K562 (cell line): ENCODE results near the gene HLA-DOA. TPM values are rescaled to one million over a fixed set of nuclear protein-coding genes. Genes with fewer than 3 reads are reported as not detected.

Experiments used
- CCAR2 ChIP-seq: fragments of 200-400 bp; formaldehyde crosslinking; IDR thresholded peaks from 2 replicates; pipeline ENCODE4 v1.6.1; 2017; ENCODE audit warnings: mild to moderate bottlenecking, low read depth, low read length
- CHD2 ChIP-seq: IDR thresholded peaks from 2 replicates; pipeline ENCODE4 v1.6.1; 2011; ENCODE audit warnings: low read depth, low read length
- DLX4 ChIP-seq: fragments of 250-450 bp; sonication (Bioruptor Pico); IDR thresholded peaks from 2 replicates; pipeline ENCODE4 v1.6.1; 2021; ENCODE audit warnings: mild to moderate bottlenecking
- FOS ChIP-seq: IDR thresholded peaks from 3 replicates; pipeline ENCODE4 v1.6.1; 2011; ENCODE audit not compliant: insufficient read length; ENCODE audit errors: extremely low read depth
- KAT8 ChIP-seq: fragments of 450-650 bp; IDR thresholded peaks from 2 replicates; pipeline ENCODE4 v1.6.1; 2016; ENCODE audit warnings: low read depth, mild to moderate bottlenecking
- KLF10 ChIP-seq: fragments of 250-450 bp; sonication (Bioruptor Pico); IDR thresholded peaks from 2 replicates; pipeline ENCODE4 v1.6.1; 2021; ENCODE audit warnings: matching md5 sums
- MAFG ChIP-seq: fragments of 450-650 bp; conservative IDR thresholded peaks from 2 replicates; pipeline ENCODE4 v1.6.1; 2016; ENCODE audit warnings: missing genetic modification characterization, missing compliant biosample characterization
- MED1 ChIP-seq: sonication (generic); formaldehyde crosslinking; IDR thresholded peaks from 2 replicates; pipeline ENCODE4 v1.8.1; 2023; ENCODE audit warnings: missing genetic modification reagents, borderline replicate concordance
- NBN ChIP-seq: fragments of 450-650 bp; IDR thresholded peaks from 2 replicates; pipeline ENCODE4 v1.6.1; 2016; ENCODE audit warnings: low read depth, mild to moderate bottlenecking
- PHB2 ChIP-seq: fragments of 450-650 bp; IDR thresholded peaks from 2 replicates; pipeline ENCODE4 v1.6.1; 2017; ENCODE audit warnings: low read depth
- RUNX1 ChIP-seq: sonication (generic); IDR thresholded peaks from 2 replicates; pipeline ENCODE4 v1.6.1; 2016; ENCODE audit warnings: antibody characterized with exemption, low read depth
- SMARCA5 ChIP-seq: fragments of 450-650 bp; IDR thresholded peaks from 2 replicates; pipeline ENCODE4 v1.6.1; 2016
- SP1 ChIP-seq: sonication (generic); formaldehyde crosslinking; IDR thresholded peaks from 2 replicates; pipeline ENCODE4 v1.8.1; 2022; ENCODE audit warnings: mild to moderate bottlenecking, missing genetic modification reagents
- SUPT5H ChIP-seq: fragments of 450-650 bp; IDR thresholded peaks from 2 replicates; pipeline ENCODE4 v1.6.1; 2016
- TCF7 ChIP-seq: sonication (generic); IDR thresholded peaks from 2 replicates; pipeline ENCODE4 v1.6.1; 2016; ENCODE audit warnings: antibody characterized with exemption, borderline replicate concordance
- TOE1 ChIP-seq, 2 experiments: fragments of 450-650 bp in 1 of 2; sonication (generic) in 1 of 2; formaldehyde crosslinking in 1 of 2; IDR thresholded peaks; 2 replicates each; pipeline versions ENCODE4 v1.7.1 to v1.8.0; 2016 to 2022; ENCODE audit warnings: borderline replicate concordance in 2 of 2, mild to moderate bottlenecking in 2 of 2, antibody characterized with exemption in 1 of 2, inconsistent platforms in 1 of 2, low read depth in 1 of 2, missing genetic modification reagents in 1 of 2, moderate library complexity in 1 of 2
- ZBTB1 ChIP-seq: sonication (generic); formaldehyde crosslinking; IDR thresholded peaks from 2 replicates; pipeline ENCODE4 v1.8.1; 2023; ENCODE audit warnings: missing genetic modification reagents, low read depth, mild to moderate bottlenecking, borderline replicate concordance
- ZBTB34 ChIP-seq: fragments of 250-450 bp; sonication (Bioruptor Pico); IDR thresholded peaks from 2 replicates; pipeline ENCODE4 v1.8.0; 2021; ENCODE audit warnings: mild to moderate bottlenecking, moderate library complexity
- ZBTB7A ChIP-seq: IDR thresholded peaks from 2 replicates; pipeline ENCODE4 v1.6.1; 2011; ENCODE audit warnings: low read depth, mild to moderate bottlenecking, low read length, moderate library complexity, borderline replicate concordance; ENCODE audit not compliant: control insufficient read depth
- ZFX ChIP-seq: sonication (generic); formaldehyde crosslinking; IDR thresholded peaks from 2 replicates; pipeline ENCODE4 v1.8.0; 2022; ENCODE audit warnings: mild to moderate bottlenecking, missing genetic modification reagents, moderate library complexity
- ZNF384 ChIP-seq: IDR thresholded peaks from 2 replicates; pipeline ENCODE4 v1.6.1; 2012; ENCODE audit warnings: low read depth, low read length, improper control_type of control experiment
- polyA plus RNA-seq, 8 experiments: library from polyadenylated mRNA; depleted of rRNA in 4 of 8; stranded (reverse) in 5 of 8; unstranded in 3 of 8; fragments of >200 nt; fragmentation: Nextera tagmentation in 2 of 8; fragmentation: Illumina TruSeq in 1 of 8; extraction: Ambion mirVana in 2 of 8; extraction: Trizol in 1 of 8; gene quantifications; 2 replicates each; pipeline versions ENCODE4 v1.2.1 to v1.2.3, GENCODE V29; 2011 to 2014; ENCODE audit warnings: inconsistent platforms in 1 of 8, missing spikeins in 1 of 8
- total RNA-seq, 7 experiments: library from RNA; depleted of rRNA in 6 of 7; stranded (reverse); fragments of >200 nt in 6 of 7; fragmentation: Illumina TruSeq in 2 of 7; extraction: Trizol in 2 of 7; gene quantifications; 2 replicates each; pipeline versions ENCODE4 v1.2.1 to v1.2.3, GENCODE V29; 2011 to 2021; ENCODE audit warnings: low replicate concordance in 1 of 7
- TF ChIP-seq, protein P1 (sequence below): fragments of 250-450 bp; sonication (Bioruptor Pico); IDR thresholded peaks from 2 replicates; pipeline ENCODE4 v1.5.0; 2021
- TF ChIP-seq, protein P2 (sequence below): sonication (generic); formaldehyde crosslinking; IDR thresholded peaks from 2 replicates; pipeline ENCODE4 v1.8.0; 2023; ENCODE audit warnings: mild to moderate bottlenecking, missing genetic modification reagents

Gene HLA-DOA
- total and polyA plus RNA-seq, 9 of the 15 experiments (the other 6 are each of a cell fraction or from before 2014, with no cell fraction given), result 0.07 TPM; not detected in 8

GRCh38 chr6:32971242-32971580, 38.2 kb downstream of the HLA-DOA start (continued):
- TF ChIP-seq, protein P1, sequence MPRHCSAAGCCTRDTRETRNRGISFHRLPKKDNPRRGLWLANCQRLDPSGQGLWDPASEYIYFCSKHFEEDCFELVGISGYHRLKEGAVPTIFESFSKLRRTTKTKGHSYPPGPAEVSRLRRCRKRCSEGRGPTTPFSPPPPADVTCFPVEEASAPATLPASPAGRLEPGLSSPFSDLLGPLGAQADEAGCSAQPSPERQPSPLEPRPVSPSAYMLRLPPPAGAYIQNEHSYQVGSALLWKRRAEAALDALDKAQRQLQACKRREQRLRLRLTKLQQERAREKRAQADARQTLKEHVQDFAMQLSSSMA (CRISPR knock-in tag), result no peak
- TF ChIP-seq TOE1 (IDR thresholded peaks at IDR 0.05; ENCODE audit: borderline replicate concordance) (peak; percentile 32; the same call in 1 of the 2 replicates), TOE1 (CRISPR knock-in tag; IDR thresholded peaks at IDR 0.05; ENCODE audit: borderline replicate concordance, low read depth) (no peak), SP1 (CRISPR knock-in tag) (no peak), ZNF384 (no peak), CCAR2 (no peak), CHD2 (no peak; the same call in 1 of the 2 replicates), RUNX1 (no peak), MAFG (tag) (no peak), SUPT5H (peak; percentile 52; the same call in 1 of the 2 replicates), MED1 (CRISPR knock-in tag) (no peak), ZBTB1 (CRISPR knock-in tag) (no peak), FOS (no peak), ZBTB7A (no peak), NBN (no peak), DLX4 (no peak), ZBTB34 (CRISPR knock-in tag) (no peak), TCF7 (0 out of 2 replicates have a peak, but pooled peaks have one; percentile 40), KAT8 (no peak), ZFX (CRISPR knock-in tag) (peak; percentile 72), KLF10 (CRISPR knock-in tag) (peak; percentile 40; the same call in 1 of the 2 replicates), SMARCA5 (0 out of 2 replicates have a peak, but pooled peaks have one; percentile 53), PHB2 (0 out of 2 replicates have a peak, but pooled peaks have one; percentile 29)
- TF ChIP-seq, protein P2, sequence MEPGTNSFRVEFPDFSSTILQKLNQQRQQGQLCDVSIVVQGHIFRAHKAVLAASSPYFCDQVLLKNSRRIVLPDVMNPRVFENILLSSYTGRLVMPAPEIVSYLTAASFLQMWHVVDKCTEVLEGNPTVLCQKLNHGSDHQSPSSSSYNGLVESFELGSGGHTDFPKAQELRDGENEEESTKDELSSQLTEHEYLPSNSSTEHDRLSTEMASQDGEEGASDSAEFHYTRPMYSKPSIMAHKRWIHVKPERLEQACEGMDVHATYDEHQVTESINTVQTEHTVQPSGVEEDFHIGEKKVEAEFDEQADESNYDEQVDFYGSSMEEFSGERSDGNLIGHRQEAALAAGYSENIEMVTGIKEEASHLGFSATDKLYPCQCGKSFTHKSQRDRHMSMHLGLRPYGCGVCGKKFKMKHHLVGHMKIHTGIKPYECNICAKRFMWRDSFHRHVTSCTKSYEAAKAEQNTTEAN (CRISPR knock-in tag), result 0 out of 2 replicates have a peak, but pooled peaks have one; percentile 16
